DOHH2 (cell line): ENCODE results near the gene DYNLT2B.

Experiments
- EZH2phosphoT487 ChIP-seq: fragments of 200-600 bp; sonication (generic); IDR thresholded peaks from 2 replicates; pipeline ENCODE4 v1.6.1; 2017; ENCODE audit warnings: borderline replicate concordance, mild to moderate bottlenecking, antibody characterized with exemption, low read length, moderate library complexity, mixed read lengths
- TF ChIP-seq, protein P1 (sequence below): fragments of 200-600 bp; sonication (generic); IDR thresholded peaks from one replicate; pipeline ENCODE4 v1.5.1; 2014; ENCODE audit warnings: antibody characterized with exemption, mild to moderate bottlenecking, low read depth, low read length; ENCODE audit not compliant: poor library complexity, severe bottlenecking

DNA sequence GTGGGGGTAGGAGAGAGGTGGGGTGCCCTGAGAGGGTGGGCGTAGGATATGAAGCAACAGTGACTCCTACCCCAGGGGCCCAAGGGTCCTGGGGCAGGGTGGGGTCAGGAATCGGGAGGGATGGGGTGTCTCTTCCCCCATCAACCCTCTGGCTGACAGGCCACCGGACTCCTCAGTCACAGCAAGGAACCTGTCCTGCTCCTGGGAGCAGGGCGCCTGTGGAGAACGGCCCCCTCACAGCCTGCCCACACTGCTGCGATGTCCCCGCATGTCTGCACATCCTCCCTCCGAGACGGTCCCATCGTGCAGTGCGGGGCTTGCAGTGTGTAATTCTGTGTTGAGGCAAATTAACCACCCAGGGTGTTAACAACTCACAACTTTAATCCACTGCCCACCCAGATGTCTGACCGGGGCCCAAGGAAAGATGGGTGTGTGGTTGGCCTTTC, 17.5 kb upstream of the DYNLT2B start:
- TF ChIP-seq, protein P1, sequence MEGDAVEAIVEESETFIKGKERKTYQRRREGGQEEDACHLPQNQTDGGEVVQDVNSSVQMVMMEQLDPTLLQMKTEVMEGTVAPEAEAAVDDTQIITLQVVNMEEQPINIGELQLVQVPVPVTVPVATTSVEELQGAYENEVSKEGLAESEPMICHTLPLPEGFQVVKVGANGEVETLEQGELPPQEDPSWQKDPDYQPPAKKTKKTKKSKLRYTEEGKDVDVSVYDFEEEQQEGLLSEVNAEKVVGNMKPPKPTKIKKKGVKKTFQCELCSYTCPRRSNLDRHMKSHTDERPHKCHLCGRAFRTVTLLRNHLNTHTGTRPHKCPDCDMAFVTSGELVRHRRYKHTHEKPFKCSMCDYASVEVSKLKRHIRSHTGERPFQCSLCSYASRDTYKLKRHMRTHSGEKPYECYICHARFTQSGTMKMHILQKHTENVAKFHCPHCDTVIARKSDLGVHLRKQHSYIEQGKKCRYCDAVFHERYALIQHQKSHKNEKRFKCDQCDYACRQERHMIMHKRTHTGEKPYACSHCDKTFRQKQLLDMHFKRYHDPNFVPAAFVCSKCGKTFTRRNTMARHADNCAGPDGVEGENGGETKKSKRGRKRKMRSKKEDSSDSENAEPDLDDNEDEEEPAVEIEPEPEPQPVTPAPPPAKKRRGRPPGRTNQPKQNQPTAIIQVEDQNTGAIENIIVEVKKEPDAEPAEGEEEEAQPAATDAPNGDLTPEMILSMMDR = no peak
- TF ChIP-seq EZH2phosphoT487 = no peak
